ENCODE results near the gene HAP1.

The HAP1 gene

GRCh38 chr17:41748275-41748674 is 13.8 kb upstream of the HAP1 start:
- H3K4me3 ChIP-seq (ENCODE audit: low read length) = no peak overlapping the region
- no peak for TF ChIP-seq CTCF (IDR thresholded peaks at IDR 0.05; ENCODE audit: insufficient read depth, low read depth, low read length, missing control alignments)

DNA sequence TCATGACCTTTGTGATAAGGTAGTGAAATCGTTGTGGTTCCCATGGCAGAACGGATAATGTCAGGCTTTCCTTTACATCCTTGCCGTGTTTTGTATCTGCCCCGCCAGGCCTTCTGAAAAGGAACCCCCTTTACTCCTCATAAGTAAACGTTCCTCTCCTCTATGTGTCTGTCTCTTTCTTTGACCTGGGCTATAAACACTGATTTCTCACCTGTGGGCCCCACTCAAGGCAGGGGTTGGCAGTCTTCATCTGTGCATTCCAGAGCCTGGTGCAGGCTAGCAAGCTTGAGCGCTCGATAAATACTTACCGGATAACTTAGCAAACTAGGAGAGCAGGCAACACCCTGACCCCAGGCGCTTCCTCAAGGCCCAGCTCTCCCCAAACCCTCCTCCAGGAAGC is 7.3 kb upstream of the HAP1 start:
- no peak for TF ChIP-seq CTCF (IDR thresholded peaks at IDR 0.05; ENCODE audit: insufficient read depth, low read depth, low read length, missing control alignments)
- no peak for DNase-seq (ENCODE audit: low read depth)
- no peak overlapping the region for H3K4me3 ChIP-seq (ENCODE audit: low read length)

More at GRCh38 chr17:41748275-41748674, 13.8 kb upstream of the HAP1 start:
- peak; percentile 51 for DNase-seq (ENCODE audit: low read depth)

- DNase-seq (ENCODE audit: low read depth) = no peak
- H3K4me3 ChIP-seq (ENCODE audit: low read length) = no peak overlapping the region
- no peak for TF ChIP-seq CTCF (IDR thresholded peaks at IDR 0.05; ENCODE audit: insufficient read depth, low read depth, low read length, missing control alignments)
Observed at GRCh38 chr17:41740506-41740905, 6.1 kb upstream of the HAP1 start.

- no peak for TF ChIP-seq CTCF (IDR thresholded peaks at IDR 0.05; ENCODE audit: insufficient read depth, low read depth, low read length, missing control alignments)
- no peak overlapping the region for H3K4me3 ChIP-seq (ENCODE audit: low read length)
- peak; percentile 93 for DNase-seq (ENCODE audit: low read depth)
Observed at GRCh38 chr17:41739661-41740352, 5.4 kb upstream of the HAP1 start.

- DNase-seq (ENCODE audit: low read depth) = no peak
- H3K4me3 ChIP-seq (ENCODE audit: low read length) = no peak overlapping the region
- no peak for TF ChIP-seq CTCF (IDR thresholded peaks at IDR 0.05; ENCODE audit: insufficient read depth, low read depth, low read length, missing control alignments)
Observed at GRCh38 chr17:41738801-41739112, 4.3 kb upstream of the HAP1 start.

- DNase-seq (ENCODE audit: low read depth) = peak; percentile 80
- TF ChIP-seq CTCF (IDR thresholded peaks at IDR 0.05; ENCODE audit: insufficient read depth, low read depth, low read length, missing control alignments) = peak; percentile 99
- no peak overlapping the region for H3K4me3 ChIP-seq (ENCODE audit: low read length)
Observed at GRCh38 chr17:41738077-41738800, 3.8 kb upstream of the HAP1 start.

DNA sequence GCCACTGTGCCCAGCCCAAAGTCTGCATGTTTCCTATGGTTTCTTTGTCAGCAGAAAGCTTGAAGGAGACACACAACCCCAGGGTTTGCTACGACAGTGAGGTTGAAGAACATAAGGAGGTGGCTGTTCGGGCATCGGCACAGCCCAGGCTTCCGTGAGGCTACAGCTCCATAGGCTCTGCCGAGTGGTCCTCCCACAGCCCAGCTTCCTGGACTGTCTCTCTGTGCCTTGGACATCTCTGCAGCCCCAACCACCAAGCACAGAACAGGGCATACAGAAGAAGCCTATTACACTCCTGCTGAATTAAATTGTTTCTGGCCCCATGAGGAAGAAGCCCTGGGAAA is 3.2 kb upstream of the HAP1 start:
- no peak for DNase-seq (ENCODE audit: low read depth)
- H3K4me3 ChIP-seq (ENCODE audit: low read length) = no peak overlapping the region
- TF ChIP-seq CTCF (IDR thresholded peaks at IDR 0.05; ENCODE audit: insufficient read depth, low read depth, low read length, missing control alignments) = no peak
